Keratinocyte (primary cell): ENCODE data around the gene AMACR.

Source experiments
- CTCF ChIP-seq, 3 experiments: IDR thresholded peaks in 1 of 3; conservative IDR thresholded peaks in 1 of 3; optimal IDR thresholded peaks in 1 of 3; 2 replicates in 2 of 3; 3 replicates in 1 of 3; pipeline versions ENCODE3 to v1.5.1; 2011; ENCODE audit warnings: low read length in 3 of 3, mild to moderate bottlenecking in 3 of 3, moderate library complexity in 2 of 3, control low read depth in 1 of 3, inconsistent platforms in 1 of 3; ENCODE audit not compliant: insufficient read depth in 2 of 3; ENCODE audit errors: extremely low read depth in 1 of 3
- EZH2 ChIP-seq: IDR thresholded peaks from one replicate; pipeline ENCODE4 v1.6.1; 2012; ENCODE audit warnings: inconsistent platforms, mild to moderate bottlenecking, low read length, moderate library complexity

- TF ChIP-seq EZH2, result no peak
- TF ChIP-seq CTCF (optimal IDR thresholded peaks at IDR 0.05 in 1 of 3, IDR thresholded peaks at IDR 0.05 in 1 of 3, conservative IDR thresholded peaks at IDR 0.05 in 1 of 3; ENCODE audit: extremely low read depth in 1 of 3, insufficient read depth in 2 of 3, low read length in 3 of 3), result no peak
These were observed 952 bp upstream of the AMACR start for GRCh38 chr5:34008802-34009201.
